OCI-LY3 (cell line): ENCODE measurements around the gene DMBX1.

Experiments
- H2AFZ ChIP-seq: fragments of 200-600, 300-600 bp; shearing (Covaris generic); 2 replicates; pipeline ENCODE4 v1.6.0; 2014; ENCODE audit warnings: antibody characterized with exemption, low read depth, low read length
- H3K27ac ChIP-seq: fragments of 200-600, 300-600 bp; sonication (generic); 2 replicates; pipeline ENCODE4 v1.5.1; 2014; ENCODE audit warnings: mild to moderate bottlenecking, low read length, moderate library complexity, mixed read lengths
- H3K27me3 ChIP-seq: fragments of 200-600, 300-600 bp; sonication (generic); 2 replicates; pipeline ENCODE4 v1.6.1; 2014; ENCODE audit warnings: low read depth, low read length, mixed read lengths
- H3K36me3 ChIP-seq: fragments of 200-600, 300-600 bp; sonication (generic); replicated peaks from 2 replicates; pipeline ENCODE3; 2014; ENCODE audit warnings: low read depth, low read length, mixed read lengths
- H3K4me1 ChIP-seq: fragments of 300-600, 200-600 bp; sonication (generic); 2 replicates; pipeline ENCODE4 v1.6.1; 2014; ENCODE audit warnings: low read length, mixed read lengths
- H3K4me2 ChIP-seq: fragments of 200-600, 300-600 bp; sonication (generic); 2 replicates; pipeline ENCODE4 v1.6.1; 2014; ENCODE audit warnings: low read length, mixed read lengths
- H3K4me3 ChIP-seq: fragments of 300-600, 200-600 bp; sonication (generic); 2 replicates; pipeline ENCODE4 v1.5.1; 2014; ENCODE audit warnings: antibody characterized with exemption, mild to moderate bottlenecking, low read length, moderate library complexity
- H3K79me2 ChIP-seq: fragments of 300-600, 200-600 bp; shearing (Covaris generic); 2 replicates; pipeline ENCODE4 v1.6.1; 2014; ENCODE audit warnings: mild to moderate bottlenecking, low read length, mixed read lengths
- H3K9ac ChIP-seq: fragments of 300-600, 200-600 bp; shearing (Covaris generic); 2 replicates; pipeline ENCODE4 v1.6.0; 2014; ENCODE audit warnings: mild to moderate bottlenecking, low read length, moderate library complexity
- H3K9me3 ChIP-seq: fragments of 200-600, 300-600 bp; shearing (Covaris generic); 2 replicates; pipeline ENCODE4 v1.6.1; 2014; ENCODE audit warnings: low read length, mixed read lengths; ENCODE audit not compliant: insufficient read depth
- H4K20me1 ChIP-seq: fragments of 200-600, 300-600 bp; sonication (generic); 2 replicates; pipeline ENCODE4 v1.6.1; 2016; ENCODE audit warnings: low read length, mixed read lengths; ENCODE audit not compliant: insufficient read depth
- EZH2phosphoT487 ChIP-seq: fragments of 200-600 bp; shearing (Covaris generic); IDR thresholded peaks from 2 replicates; pipeline ENCODE4 v1.6.1; 2018; ENCODE audit warnings: antibody characterized with exemption, mixed run types, low read depth
- TF ChIP-seq, protein P1 (sequence below): fragments of 200-600, 300-600 bp; sonication (generic); IDR thresholded peaks from 2 replicates; pipeline ENCODE4 v1.5.1; 2014; ENCODE audit warnings: antibody characterized with exemption, low read length, low read depth

The DMBX1 gene

DNA sequence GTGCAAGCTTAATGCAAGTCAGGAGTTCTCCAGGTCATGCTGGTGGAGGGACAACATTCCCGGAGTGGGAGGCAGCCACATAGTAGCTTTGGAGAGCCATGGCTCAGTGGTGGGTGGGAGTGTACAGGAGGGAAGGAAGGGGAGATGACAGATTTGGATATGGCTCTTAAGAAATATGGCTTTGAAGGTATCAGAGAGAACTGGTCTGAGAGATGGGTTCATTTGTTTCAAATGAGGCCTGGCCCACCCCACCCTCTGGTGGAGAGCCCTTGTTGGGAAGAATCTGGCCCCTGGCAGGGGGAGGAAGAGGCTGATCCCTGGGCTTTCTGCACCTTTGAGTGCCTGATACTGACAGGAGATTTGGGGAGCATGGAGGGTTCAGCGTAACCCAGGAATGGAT, 6.1 kb downstream of the DMBX1 start:
- no peak overlapping the region for H3K27ac ChIP-seq
- H3K79me2 ChIP-seq, result no peaks in the 10 kb centered on the region
- H3K27me3 ChIP-seq, result no peaks in the 10 kb centered on the region
- H3K4me1 ChIP-seq, result no peaks in the 10 kb centered on the region
- H3K4me2 ChIP-seq, result no peak overlapping the region
- no peaks in the 10 kb centered on the region for H3K9me3 ChIP-seq
- H3K36me3 ChIP-seq, result no peaks in the 10 kb centered on the region
- no peaks in the 10 kb centered on the region for H4K20me1 ChIP-seq
- no peak overlapping the region for H3K4me3 ChIP-seq
- H3K9ac ChIP-seq, result no peak overlapping the region
- H2AFZ ChIP-seq, result no peak overlapping the region
- TF ChIP-seq, protein P1, sequence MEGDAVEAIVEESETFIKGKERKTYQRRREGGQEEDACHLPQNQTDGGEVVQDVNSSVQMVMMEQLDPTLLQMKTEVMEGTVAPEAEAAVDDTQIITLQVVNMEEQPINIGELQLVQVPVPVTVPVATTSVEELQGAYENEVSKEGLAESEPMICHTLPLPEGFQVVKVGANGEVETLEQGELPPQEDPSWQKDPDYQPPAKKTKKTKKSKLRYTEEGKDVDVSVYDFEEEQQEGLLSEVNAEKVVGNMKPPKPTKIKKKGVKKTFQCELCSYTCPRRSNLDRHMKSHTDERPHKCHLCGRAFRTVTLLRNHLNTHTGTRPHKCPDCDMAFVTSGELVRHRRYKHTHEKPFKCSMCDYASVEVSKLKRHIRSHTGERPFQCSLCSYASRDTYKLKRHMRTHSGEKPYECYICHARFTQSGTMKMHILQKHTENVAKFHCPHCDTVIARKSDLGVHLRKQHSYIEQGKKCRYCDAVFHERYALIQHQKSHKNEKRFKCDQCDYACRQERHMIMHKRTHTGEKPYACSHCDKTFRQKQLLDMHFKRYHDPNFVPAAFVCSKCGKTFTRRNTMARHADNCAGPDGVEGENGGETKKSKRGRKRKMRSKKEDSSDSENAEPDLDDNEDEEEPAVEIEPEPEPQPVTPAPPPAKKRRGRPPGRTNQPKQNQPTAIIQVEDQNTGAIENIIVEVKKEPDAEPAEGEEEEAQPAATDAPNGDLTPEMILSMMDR, result no peak
- TF ChIP-seq EZH2phosphoT487, result no peak

DNA sequence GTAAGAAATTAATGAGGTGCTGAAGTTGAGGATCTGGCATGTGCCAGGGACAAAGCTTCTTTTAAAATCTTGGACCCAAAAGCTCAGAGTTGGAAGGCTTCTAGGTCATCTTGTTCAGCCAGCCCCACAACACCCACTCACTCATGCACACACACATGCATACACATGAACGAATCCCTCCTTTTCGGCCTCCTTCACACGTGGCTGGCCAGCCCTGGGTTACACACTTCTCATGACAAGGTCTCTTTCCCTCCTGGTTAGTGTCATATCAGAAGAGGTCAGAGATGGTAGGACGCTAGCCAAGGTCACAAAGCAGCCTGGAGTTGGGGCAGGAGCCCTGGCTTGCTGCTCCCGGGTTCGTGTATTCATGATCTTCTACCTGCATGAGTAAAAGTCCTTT, 6.9 kb downstream of the DMBX1 start:
- Histone ChIP-seq H3K27me3 (no peaks in the 10 kb centered on the region), H3K9me3 (no peaks in the 10 kb centered on the region)
- TF ChIP-seq, protein P1, result no peak
- TF ChIP-seq EZH2phosphoT487, result no peak

DNA sequence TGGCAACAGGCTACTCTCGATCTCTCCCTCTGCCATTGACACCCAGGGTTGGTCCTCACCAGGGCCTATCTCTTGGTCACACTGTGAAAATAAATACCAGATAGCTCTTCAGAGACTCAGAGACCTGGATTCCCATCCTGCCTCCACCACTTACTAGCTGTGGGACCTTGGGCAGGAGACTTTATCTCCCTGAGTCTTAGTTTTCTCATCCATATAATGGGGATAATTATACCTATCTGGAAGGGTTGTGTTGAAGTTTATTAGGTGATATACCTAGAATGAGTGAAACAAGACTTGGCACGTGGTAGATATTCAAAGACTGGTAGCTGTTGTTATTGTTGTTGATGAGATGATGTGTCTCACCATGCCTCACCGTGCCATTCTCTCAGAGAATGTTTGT, 7.4 kb downstream of the DMBX1 start:
- Histone ChIP-seq H4K20me1 (no peaks in the 10 kb centered on the region), H3K27ac (no peak overlapping the region), H3K36me3 (no peaks in the 10 kb centered on the region), H3K4me1 (no peaks in the 10 kb centered on the region), H3K4me2 (no peak overlapping the region), H3K79me2 (no peaks in the 10 kb centered on the region), H3K27me3 (peaks cover 2% of the 10 kb centered on the region; the same call in 1 of the 2 replicates), H3K4me3 (no peak overlapping the region), H3K9me3 (no peaks in the 10 kb centered on the region), H2AFZ (no peak overlapping the region), H3K9ac (no peak overlapping the region)
- no peak for TF ChIP-seq EZH2phosphoT487
- TF ChIP-seq, protein P1, result no peak

More for the DNA sequence above, 6.9 kb downstream of the DMBX1 start:
- no peaks in the 10 kb centered on the region for H3K36me3 ChIP-seq
- no peak overlapping the region for H2AFZ ChIP-seq
- H3K4me2 ChIP-seq, result no peak overlapping the region
- H3K4me3 ChIP-seq, result no peak overlapping the region
- no peaks in the 10 kb centered on the region for H3K4me1 ChIP-seq
- no peaks in the 10 kb centered on the region for H3K79me2 ChIP-seq
- no peaks in the 10 kb centered on the region for H4K20me1 ChIP-seq
- H3K9ac ChIP-seq, result no peak overlapping the region
- H3K27ac ChIP-seq, result no peak overlapping the region

DNA sequence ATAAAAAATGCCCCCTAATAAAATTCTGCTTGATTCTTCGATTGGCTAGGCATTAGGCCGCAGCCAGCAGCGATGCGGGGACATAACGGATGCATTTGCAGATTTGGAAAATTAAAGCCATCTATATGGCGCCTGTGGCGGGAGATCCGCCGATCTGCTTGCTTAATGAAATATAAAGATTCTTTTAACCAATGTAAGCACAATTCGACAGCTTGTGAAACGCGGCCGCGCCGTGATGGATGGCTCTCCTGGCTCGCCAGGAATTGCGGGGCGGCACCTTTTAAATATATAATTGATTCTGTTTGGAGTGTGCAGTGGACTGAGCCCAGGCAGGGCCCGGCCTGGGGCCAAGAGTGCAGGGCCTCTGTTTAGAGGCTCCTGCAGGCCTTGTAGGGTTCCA, 8.0 kb downstream of the DMBX1 start:
- no peaks in the 10 kb centered on the region for H4K20me1 ChIP-seq
- H3K79me2 ChIP-seq, result no peaks in the 10 kb centered on the region
- no peak overlapping the region for H3K27ac ChIP-seq
- H3K9ac ChIP-seq, result no peak overlapping the region
- no peak overlapping the region for H3K4me2 ChIP-seq
- H3K4me1 ChIP-seq, result no peaks in the 10 kb centered on the region
- TF ChIP-seq EZH2phosphoT487, result no peak
- TF ChIP-seq, protein P1, result no peak
- H3K36me3 ChIP-seq, result no peaks in the 10 kb centered on the region
- H2AFZ ChIP-seq, result no peak overlapping the region
- no peak overlapping the region for H3K4me3 ChIP-seq
- H3K27me3 ChIP-seq, result peaks cover 3% of the 10 kb centered on the region; the same call in 1 of the 2 replicates
- H3K9me3 ChIP-seq, result no peaks in the 10 kb centered on the region
